Right lobe of liver (tissue), 4 donors: Measurements from ENCODE around the gene CD101.

Experiments used
- CTCF ChIP-seq, 4 donors: fragments of 200-600 bp in 3 of 4; fragments of 450-650 bp in 1 of 4; IDR thresholded peaks; one replicate each; pipeline versions ENCODE4 v1.5.1 to v1.8.0; 2016 to 2022; ENCODE audit warnings: antibody characterized with exemption in 4 of 4, mild to moderate bottlenecking in 2 of 4
- POLR2A ChIP-seq: fragments of 450-650 bp; IDR thresholded peaks from one replicate; pipeline ENCODE4 v1.6.1; 2017; ENCODE audit warnings: antibody characterized with exemption, mild to moderate bottlenecking
- donor health status: DM: no; HTN: no; CAD: no.
- donor health status: DM: no; HTN: no; CAD: no.
- donor health status: DM: no; HTN: yes; CAD: no.

DNA sequence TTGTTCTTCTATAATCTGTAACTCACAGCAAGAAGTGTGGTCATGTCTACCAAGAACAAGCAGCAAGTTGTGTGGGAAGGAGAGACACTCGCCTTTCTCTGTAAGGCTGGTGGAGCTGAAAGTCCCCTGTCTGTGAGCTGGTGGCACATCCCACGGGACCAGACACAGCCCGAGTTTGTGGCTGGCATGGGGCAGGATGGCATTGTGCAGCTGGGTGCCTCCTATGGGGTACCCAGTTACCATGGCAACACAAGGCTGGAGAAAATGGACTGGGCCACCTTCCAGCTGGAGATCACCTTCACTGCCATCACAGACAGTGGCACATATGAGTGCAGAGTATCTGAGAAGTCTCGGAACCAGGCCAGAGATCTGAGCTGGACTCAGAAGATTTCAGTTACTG lies 15.5 kb downstream of the CD101 start:
- TF ChIP-seq CTCF (IDR thresholded peaks at IDR 0.05), result no peak
- TF ChIP-seq POLR2A, result no peak
